Measurements from ENCODE around the gene AMMECR1. TPM values are rescaled to one million over a fixed set of nuclear protein-coding genes. Genes with fewer than 3 reads are reported as not detected.

AMMECR1 gene
- total RNA-seq, 1 donor from 2014 or later, result 5.7 TPM

GRCh38 chrX:110311437-110312230 lies 6.3 kb downstream of the AMMECR1 start:
- no peak for DNase-seq (ENCODE audit: low spot score)

- DNase-seq (ENCODE audit: low spot score), result no peak
Observed at GRCh38 chrX:110310896-110311295, 7.0 kb downstream of the AMMECR1 start.

- DNase-seq (ENCODE audit: low spot score), result no peak
Observed at GRCh38 chrX:110310000-110310790, 7.7 kb downstream of the AMMECR1 start.

GRCh38 chrX:110308220-110308619 lies 9.7 kb downstream of the AMMECR1 start:
- no peak for DNase-seq (ENCODE audit: low spot score)

- no peak for DNase-seq (ENCODE audit: low spot score)
Observed at GRCh38 chrX:110304884-110305283, 13.0 kb downstream of the AMMECR1 start.

GRCh38 chrX:110304371-110304770 lies 13.5 kb downstream of the AMMECR1 start:
- no peak for DNase-seq (ENCODE audit: low spot score)

GRCh38 chrX:110302975-110303374 lies 14.9 kb downstream of the AMMECR1 start:
- no peak for DNase-seq (ENCODE audit: low spot score)

GRCh38 chrX:110301194-110301593 lies 16.7 kb downstream of the AMMECR1 start:
- no peak for DNase-seq (ENCODE audit: low spot score)

- no peak for DNase-seq (ENCODE audit: low spot score)
Observed at GRCh38 chrX:110294087-110294486, 23.8 kb downstream of the AMMECR1 start.

GRCh38 chrX:110293658-110294057 lies 24.2 kb downstream of the AMMECR1 start:
- DNase-seq (ENCODE audit: low spot score), result no peak

- no peak for DNase-seq (ENCODE audit: low spot score)
Observed at GRCh38 chrX:110287605-110288004, 30.3 kb downstream of the AMMECR1 start.

GRCh38 chrX:110286106-110286505 lies 31.8 kb downstream of the AMMECR1 start:
- DNase-seq (ENCODE audit: low spot score), result no peak

GRCh38 chrX:110284159-110284558 lies 33.7 kb downstream of the AMMECR1 start:
- no peak for DNase-seq (ENCODE audit: low spot score)

- DNase-seq (ENCODE audit: low spot score), result no peak
Observed at GRCh38 chrX:110282922-110283321, 35.0 kb downstream of the AMMECR1 start.

GRCh38 chrX:110281377-110281776 lies 36.5 kb downstream of the AMMECR1 start:
- DNase-seq (ENCODE audit: low spot score), result no peak

GRCh38 chrX:110280954-110281353 lies 36.9 kb downstream of the AMMECR1 start:
- no peak for DNase-seq (ENCODE audit: low spot score)

GRCh38 chrX:110277609-110278008 lies 40.3 kb downstream of the AMMECR1 start:
- no peak for DNase-seq (ENCODE audit: low spot score)

GRCh38 chrX:110276778-110277177 lies 41.1 kb downstream of the AMMECR1 start:
- DNase-seq (ENCODE audit: low spot score), result no peak

GRCh38 chrX:110268886-110269285 lies 49.0 kb downstream of the AMMECR1 start:
- DNase-seq (ENCODE audit: low spot score), result no peak

- DNase-seq (ENCODE audit: low spot score), result no peak
Observed at GRCh38 chrX:110268395-110268794, 49.5 kb downstream of the AMMECR1 start.

- DNase-seq (ENCODE audit: low spot score), result no peak
Observed at GRCh38 chrX:110267874-110268273, 50.0 kb downstream of the AMMECR1 start.

GRCh38 chrX:110265661-110266060 lies 52.2 kb downstream of the AMMECR1 start:
- DNase-seq (ENCODE audit: low spot score), result no peak

GRCh38 chrX:110259117-110259516 lies 58.8 kb downstream of the AMMECR1 start:
- DNase-seq (ENCODE audit: low spot score), result no peak

All from mucosa of gallbladder (tissue), 1 donor.